Dermis blood vessel endothelial cell (primary cell): ENCODE measurements around the gene RAD18. TPM values are rescaled to one million over a fixed set of nuclear protein-coding genes. Genes with fewer than 3 reads are reported as not detected.
A peak's percentile ranks its signal among the peaks of the same experiment; 100 is the strongest.

ENCODE experiments used
- DNase-seq: peaks from one replicate; pipeline ENCODE4 v3.0.0; 2010
- total RNA-seq: library from RNA; depleted of rRNA; stranded (reverse); fragments of >200 nt; gene quantifications from 2 replicates; pipeline ENCODE4 v1.2.3, GENCODE V29; 2014

RAD18 gene
- total RNA-seq, 1 donor from 2014 or later = 8.3 TPM

DNA sequence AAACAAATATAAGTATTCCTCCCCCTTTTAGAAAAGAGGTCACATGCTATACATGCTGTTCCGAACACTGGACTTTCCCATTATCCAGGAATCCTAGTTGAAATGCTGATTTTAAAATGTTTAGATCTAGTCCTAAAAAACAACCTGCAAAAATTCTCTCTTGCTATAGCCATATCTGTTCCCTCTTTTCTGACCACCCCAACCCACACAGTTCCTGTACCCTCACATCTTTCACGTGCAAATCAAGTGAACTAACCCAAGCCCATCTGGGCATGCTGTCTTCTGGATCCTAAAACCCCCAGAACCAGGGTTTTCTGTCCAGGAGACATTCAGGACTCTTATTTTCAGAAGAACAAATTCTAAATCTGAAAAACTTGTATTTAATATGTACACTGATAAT, 67.4 kb downstream of the RAD18 start:
- no peak for DNase-seq

- no peak for DNase-seq
Measured at GRCh38 chr3:8893001-8893400, 70.3 kb downstream of the RAD18 start.

- no peak for DNase-seq
Measured at GRCh38 chr3:8891774-8892173, 71.5 kb downstream of the RAD18 start.

DNA sequence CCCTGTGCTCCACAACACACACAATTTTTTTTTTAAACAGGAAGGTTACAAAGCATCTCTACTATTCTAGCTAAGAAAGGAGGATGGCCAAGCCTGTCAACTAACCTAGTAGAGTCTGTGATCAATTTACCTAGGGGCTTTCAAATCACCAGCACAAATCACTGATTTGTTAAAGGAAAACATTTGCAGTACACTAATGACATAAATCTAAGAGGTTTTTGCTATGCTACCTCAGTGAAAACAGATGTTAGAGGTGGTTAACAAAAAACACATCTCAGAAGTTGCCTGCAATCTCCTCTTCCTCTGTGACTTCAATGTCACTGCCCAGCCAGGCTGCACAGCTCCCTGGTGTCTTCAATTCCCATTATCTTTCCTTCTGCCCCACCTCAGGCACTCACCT, 72.0 kb downstream of the RAD18 start:
- DNase-seq = no peak

GRCh38 chr3:8888301-8888915, 74.9 kb downstream of the RAD18 start:
- no peak for DNase-seq

GRCh38 chr3:8887435-8888300, 75.6 kb downstream of the RAD18 start:
- DNase-seq = no peak

GRCh38 chr3:8886546-8886945, 76.7 kb downstream of the RAD18 start:
- DNase-seq = no peak

DNA sequence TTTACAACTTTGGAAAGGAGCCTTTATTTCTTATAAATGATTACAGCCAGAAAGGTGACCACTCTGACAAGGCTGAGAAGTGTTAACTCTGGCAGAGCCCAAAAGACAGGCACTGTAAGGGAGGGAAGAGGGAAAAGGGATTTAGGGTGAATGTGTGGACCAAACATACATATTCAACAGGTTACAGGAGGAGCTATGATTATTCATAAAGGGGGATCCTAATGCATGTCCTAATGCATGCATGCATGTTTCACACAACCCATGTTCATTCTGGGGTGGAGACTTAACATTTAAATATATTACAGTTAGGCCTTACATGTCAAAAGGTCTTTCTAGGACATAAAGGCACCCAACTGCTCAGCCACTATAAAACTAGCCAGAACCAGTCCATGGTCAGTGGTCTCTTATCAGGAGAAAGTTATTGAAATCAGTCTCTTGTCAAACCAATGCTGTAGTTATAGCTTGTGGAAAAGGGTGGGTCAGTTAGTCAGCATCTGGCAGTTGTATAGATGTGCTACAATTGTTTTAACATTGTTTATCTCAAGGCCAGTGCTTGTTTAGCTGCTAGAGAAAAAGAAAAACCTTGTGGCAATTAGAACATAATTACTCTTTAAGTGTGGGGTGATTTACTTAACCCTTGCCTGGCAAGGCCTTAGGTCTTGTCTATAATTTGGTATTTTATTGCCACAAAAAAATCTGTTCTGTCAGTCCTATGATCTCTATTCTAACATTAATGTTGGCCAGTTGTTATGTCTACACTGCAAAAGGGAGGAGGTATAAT, 77.5 kb downstream of the RAD18 start:
- DNase-seq = no peak

DNA sequence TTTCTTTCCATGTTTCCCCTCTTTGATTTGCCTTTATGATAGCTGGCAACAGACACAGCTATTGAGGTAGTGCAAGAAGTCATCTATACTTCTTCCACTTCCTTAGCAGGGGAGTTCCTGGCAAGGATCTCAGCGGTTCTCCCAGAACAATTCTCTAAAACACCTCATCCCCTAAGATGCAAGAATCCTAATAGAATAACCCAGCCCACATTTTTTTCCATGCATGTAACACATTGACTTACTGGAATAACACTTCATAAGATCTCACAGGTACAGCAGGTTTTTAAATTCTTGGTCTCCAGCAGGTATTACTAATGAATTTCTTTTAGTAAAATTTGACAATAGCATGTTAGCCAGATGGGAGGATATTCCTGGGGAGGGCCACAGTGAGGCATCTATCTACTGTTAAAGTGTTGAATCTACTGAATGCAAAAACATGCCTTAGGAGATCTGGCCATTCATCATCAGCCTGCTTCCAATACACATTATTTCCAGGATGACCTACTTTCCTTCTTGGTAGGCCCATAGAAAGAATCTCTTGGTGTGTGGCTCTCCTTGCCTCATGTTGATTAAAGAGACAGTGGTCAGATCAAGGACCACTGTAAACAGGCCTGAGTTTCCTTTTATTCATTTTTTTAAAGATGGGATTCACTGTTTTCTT, 78.5 kb downstream of the RAD18 start:
- DNase-seq = no peak

DNA sequence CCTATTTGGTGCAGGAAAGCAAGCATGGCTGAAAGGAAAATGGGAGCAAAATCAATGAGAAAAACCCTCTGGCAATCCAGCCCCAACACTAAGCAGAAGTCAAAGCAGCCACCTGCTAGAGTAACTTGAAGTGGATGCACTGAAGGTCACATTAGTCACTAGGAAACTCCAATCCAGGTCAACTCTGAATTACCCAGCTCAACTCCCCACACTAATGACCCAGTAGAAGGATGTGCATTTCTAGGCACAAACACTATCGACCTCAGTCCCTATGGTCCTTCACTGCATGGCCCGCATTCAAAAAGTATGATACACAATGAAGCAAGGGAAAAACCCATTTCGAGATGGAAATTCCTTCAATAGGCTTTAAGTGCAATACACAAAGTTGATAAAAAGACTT, 80.6 kb downstream of the RAD18 start:
- no peak for DNase-seq

DNA sequence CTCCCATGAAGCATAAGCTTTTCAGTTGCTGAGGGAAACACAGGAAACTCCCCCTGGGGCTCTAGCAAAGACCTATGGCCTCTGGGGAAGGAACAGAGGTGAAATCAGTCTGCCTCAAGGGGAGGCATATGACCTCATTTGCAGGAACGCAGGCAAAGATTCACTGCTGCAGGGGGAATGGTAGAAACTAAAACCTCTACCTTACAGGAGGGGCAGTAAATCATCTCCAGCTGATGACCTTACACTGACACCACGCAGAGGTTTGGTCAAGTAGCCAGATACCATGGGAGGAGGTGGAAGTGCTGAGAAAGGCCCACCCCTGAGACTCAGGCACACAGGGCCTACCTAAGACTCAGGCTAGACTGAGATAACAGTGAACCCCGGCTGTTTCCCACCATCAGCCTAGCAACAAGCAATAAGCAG, 81.1 kb downstream of the RAD18 start:
- no peak for DNase-seq

DNA sequence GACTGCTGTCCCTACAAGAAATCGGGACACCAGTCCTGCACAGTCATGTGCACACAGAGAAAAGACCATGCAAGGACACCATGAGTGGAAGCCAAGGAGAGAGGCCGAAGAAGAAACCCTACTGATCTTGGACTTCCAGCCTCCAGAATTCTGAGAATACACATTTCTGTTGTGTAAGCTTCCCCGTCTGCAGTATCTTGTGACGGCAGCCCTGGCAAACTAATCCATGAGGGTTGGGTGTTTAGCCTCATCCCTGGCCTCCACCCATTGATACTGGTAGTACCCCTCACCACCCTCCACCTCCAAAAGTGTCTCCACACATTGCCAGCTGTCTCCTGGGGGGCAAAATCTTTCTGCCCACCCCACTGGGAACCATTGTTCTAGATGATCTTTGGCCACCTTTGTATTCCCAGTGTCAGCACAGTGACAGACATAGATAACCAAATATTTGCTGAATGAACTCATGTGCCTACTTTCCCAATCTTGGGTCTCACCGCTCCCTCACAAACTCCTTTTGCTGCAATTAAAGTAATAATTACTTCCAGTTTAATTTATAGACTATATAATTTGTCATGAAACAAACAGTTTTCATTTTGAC, 83.8 kb downstream of the RAD18 start:
- DNase-seq = no peak

DNA sequence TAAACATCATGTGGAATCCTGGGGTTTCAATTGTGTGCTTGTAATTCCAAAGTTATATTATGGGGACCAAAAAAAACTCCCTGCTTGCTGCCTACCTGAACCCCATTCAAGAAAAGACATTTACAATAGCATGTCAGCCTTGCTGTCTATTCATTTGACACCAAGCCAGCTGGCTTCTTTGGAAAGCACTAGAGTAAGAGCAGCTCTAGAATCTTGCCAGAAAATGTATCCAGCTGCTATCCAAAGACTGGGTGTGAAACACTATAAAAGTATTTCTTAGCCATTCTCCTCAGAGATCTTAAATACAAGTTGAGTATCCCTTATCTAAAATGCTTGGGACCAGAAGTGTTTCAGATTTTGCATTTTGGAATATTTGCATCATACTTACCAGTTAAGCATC, 87.4 kb downstream of the RAD18 start:
- no peak for DNase-seq

DNA sequence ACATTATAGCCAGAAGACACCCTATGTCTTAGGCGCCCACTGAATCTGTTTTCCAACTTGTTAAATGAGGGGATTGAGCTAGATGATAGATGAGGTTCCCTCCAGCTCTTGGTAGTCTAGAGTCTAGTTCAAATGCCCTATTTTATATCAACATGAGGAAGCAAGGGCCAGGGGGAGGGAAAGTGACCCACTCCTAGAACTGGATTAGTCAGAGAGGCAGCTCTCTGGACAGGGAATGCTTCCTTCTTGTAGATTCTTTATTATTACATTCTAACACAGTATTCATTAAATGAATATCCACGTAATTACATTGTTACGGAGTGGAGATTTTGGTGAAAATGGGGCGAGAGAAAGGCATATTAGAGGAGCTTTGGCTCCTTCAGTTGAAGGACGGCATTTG, 89.5 kb downstream of the RAD18 start:
- no peak for DNase-seq

DNA sequence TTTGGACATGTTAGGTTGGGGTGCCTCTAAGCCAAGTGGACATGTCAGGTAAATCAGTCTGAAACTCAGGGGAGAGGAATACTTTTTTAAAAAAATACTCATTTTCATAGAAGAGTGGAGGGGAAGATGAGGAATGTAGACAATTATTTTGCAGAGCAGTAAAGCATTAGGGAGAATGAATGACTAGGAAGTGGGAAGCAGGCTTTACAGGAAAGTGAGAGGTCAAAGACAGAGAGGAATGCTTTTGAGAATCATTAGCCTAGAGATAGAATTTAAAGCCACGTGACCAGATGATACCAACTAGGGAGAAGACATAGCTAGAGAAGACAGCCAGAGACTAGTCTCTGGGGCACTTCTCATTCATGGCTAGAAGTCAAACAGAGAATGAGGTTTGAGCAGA, 91.0 kb downstream of the RAD18 start:
- DNase-seq = no peak

- no peak for DNase-seq
Measured at GRCh38 chr3:8871306-8871705, 92.0 kb downstream of the RAD18 start.

- no peak for DNase-seq
Measured at GRCh38 chr3:8870134-8870533, 93.1 kb downstream of the RAD18 start.

- DNase-seq = peak; percentile 67
Measured at GRCh38 chr3:8869613-8870012, 93.7 kb downstream of the RAD18 start.

DNA sequence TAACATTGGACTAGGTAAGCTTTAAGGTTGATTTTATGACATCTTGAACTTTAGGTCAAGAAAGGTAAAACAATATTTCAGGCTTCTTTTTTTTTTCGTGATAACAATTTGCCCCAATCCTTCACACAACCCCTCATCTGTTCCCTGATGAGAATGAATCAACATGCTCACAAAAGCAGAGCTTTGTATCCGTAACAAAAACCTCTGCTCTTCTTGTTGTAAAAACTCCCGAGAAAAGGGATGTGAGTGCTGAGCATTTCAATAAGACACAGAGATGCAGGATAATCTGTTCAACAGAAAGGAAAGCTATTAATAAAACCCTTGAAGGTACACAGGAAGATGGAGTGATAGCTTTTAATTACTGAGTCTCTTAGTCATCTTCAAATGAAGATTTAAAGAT, 94.3 kb downstream of the RAD18 start:
- DNase-seq = no peak

DNA sequence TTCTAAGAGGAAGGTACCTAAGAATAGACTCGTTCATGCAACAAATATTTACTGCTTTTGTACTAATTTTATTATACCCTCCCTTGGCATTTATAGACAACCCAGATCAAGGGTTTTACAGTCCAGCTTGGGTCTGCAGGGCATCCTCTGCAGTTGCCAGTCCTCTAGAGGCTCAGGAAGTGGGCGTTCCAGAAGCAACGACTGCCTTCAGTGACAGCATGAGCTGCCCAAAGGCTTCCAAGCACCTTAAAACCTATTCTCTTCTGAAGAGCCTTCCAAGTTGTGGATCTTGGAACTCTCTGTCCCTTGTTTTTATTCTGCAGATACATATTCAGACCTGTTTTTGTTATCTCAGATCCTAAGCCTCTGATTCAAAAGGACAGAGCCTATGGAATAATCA, 95.6 kb downstream of the RAD18 start:
- DNase-seq = no peak

GRCh38 chr3:8865697-8866096, 97.6 kb downstream of the RAD18 start:
- no peak for DNase-seq
